ENCODE data around the gene NR2C2. TPM values are rescaled to one million over a fixed set of nuclear protein-coding genes. Genes with fewer than 3 reads are reported as not detected.

Gene NR2C2
- polyA plus RNA-seq, 1 donor (not counting 4 experiments of a cell fraction or from before 2014, with no cell fraction given): 9.4 TPM

DNA sequence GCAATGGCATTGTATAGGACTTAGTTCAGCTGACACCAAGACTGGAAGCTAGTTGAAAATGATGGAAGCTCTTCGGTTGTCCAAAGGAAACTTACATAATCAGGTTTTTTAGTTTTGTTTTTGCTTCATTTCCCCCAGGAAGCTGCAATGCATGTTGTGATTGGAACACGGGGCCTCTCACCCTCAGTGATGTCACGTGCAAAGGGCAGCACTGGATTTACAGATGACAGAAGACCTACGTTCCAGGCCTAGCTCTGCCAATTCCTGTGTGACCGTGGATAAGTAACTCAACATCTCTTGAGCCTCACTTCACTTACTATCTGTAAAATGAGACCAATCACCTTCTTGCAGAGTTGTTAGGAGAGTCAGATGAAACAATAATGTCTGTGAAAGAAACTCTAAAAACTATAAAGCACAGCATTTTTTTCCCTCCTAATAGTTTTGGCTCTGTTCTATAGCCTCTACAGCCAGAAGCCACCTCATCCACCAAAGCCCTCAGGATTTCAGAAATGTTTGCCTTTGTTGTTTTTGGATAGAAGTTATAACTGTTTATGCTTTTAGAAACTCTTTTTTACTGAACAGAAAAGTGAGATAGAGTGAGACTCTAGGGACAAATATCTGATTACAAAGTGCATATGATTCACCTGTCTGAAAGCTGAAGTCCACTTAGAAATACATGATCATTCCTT, 146.9 kb downstream of the NR2C2 start:
- peaks cover 9 to 20% of the 10 kb centered on the region in 2 experiments for H3K36me3 ChIP-seq (ENCODE audit: control insufficient read depth in 2 of 2, extremely low read depth in 1 of 2, insufficient read depth in 2 of 2, low read length in 2 of 2)
- no peaks in the 10 kb centered on the region for H3K27me3 ChIP-seq (ENCODE audit: control insufficient read depth, extremely low read depth, insufficient read depth, low read length)
- H3K4me1 ChIP-seq (ENCODE audit: control insufficient read depth, extremely low read depth, insufficient read depth, low read length): peaks cover 8% of the 10 kb centered on the region
- no peak for DNase-seq (ENCODE audit: low read depth, low spot score)
- no peaks in the 10 kb centered on the region for H3K9me3 ChIP-seq (ENCODE audit: control insufficient read depth, low read depth, low read length)
- TF ChIP-seq EZH2 (IDR thresholded peaks at IDR 0.05; ENCODE audit: low read length): no peak
- TF ChIP-seq, protein P1, sequence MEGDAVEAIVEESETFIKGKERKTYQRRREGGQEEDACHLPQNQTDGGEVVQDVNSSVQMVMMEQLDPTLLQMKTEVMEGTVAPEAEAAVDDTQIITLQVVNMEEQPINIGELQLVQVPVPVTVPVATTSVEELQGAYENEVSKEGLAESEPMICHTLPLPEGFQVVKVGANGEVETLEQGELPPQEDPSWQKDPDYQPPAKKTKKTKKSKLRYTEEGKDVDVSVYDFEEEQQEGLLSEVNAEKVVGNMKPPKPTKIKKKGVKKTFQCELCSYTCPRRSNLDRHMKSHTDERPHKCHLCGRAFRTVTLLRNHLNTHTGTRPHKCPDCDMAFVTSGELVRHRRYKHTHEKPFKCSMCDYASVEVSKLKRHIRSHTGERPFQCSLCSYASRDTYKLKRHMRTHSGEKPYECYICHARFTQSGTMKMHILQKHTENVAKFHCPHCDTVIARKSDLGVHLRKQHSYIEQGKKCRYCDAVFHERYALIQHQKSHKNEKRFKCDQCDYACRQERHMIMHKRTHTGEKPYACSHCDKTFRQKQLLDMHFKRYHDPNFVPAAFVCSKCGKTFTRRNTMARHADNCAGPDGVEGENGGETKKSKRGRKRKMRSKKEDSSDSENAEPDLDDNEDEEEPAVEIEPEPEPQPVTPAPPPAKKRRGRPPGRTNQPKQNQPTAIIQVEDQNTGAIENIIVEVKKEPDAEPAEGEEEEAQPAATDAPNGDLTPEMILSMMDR (optimal IDR thresholded peaks at IDR 0.05 in 1 of 3, IDR thresholded peaks at IDR 0.05 in 1 of 3, conservative IDR thresholded peaks at IDR 0.05 in 1 of 3; ENCODE audit: extremely low read depth in 1 of 3, insufficient read depth in 2 of 3, low read length in 3 of 3): no peak
- H3K4me2 ChIP-seq (ENCODE audit: control insufficient read depth, extremely low read depth, insufficient read depth, low read depth, low read length): no peak overlapping the region
- no peaks in the 10 kb centered on the region for H4K20me1 ChIP-seq (ENCODE audit: control insufficient read depth, extremely low read depth, insufficient read depth, low read length)
- H3K4me3 ChIP-seq (ENCODE audit: control insufficient read depth in 2 of 3, extremely low read depth in 1 of 3, insufficient read depth in 2 of 3, low read depth in 1 of 3, low read length in 3 of 3): no peak overlapping the region
- H3K9me1 ChIP-seq (ENCODE audit: control insufficient read depth, extremely low read depth, insufficient read depth, low read length): no peaks in the 10 kb centered on the region
- H3K27ac ChIP-seq (ENCODE audit: control insufficient read depth, insufficient read depth, low read length): no peak overlapping the region
- peaks cover 22% of the 10 kb centered on the region for H3K79me2 ChIP-seq (ENCODE audit: control insufficient read depth, insufficient read depth, low read length)
- FAIRE-seq: no peak
- dilution Hi-C loops (cut with MboI; ENCODE audit: extremely low pct_ligation_motif_present, low sequenced_read_pairs): no loop called here
- H2AFZ ChIP-seq (ENCODE audit: control insufficient read depth, low read length): no peak overlapping the region
- no peak overlapping the region for H3K9ac ChIP-seq (ENCODE audit: control insufficient read depth, extremely low read depth, insufficient read depth, low read length)

DNA sequence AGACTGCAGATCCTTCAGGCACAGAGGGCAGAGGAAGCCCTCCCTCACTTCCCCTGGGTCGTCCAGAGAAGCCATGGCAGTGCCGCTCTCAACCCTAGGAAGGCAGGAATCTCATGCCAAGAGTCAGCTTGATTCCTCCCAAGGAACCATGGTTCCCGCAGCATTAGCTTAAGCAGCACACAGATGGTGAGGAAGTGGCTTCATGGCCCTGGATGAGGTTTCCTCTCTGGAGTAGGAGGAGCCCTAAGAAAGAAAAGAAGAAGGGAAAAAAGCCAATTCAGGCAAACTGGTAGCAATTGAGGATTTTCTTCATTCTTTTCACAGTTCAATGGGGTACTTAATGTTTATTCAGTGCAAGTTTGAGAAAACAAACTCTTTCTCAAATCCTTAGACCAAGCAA, 148.7 kb downstream of the NR2C2 start:
- Histone ChIP-seq H3K9me3 (ENCODE audit: control insufficient read depth, low read depth, low read length) (no peaks in the 10 kb centered on the region), H3K27me3 (ENCODE audit: control insufficient read depth, extremely low read depth, insufficient read depth, low read length) (no peaks in the 10 kb centered on the region), H3K4me3 (ENCODE audit: control insufficient read depth in 2 of 3, extremely low read depth in 1 of 3, insufficient read depth in 2 of 3, low read depth in 1 of 3, low read length in 3 of 3) (no peak overlapping the region), H3K9me1 (ENCODE audit: control insufficient read depth, extremely low read depth, insufficient read depth, low read length) (no peaks in the 10 kb centered on the region), H4K20me1 (ENCODE audit: control insufficient read depth, extremely low read depth, insufficient read depth, low read length) (no peaks in the 10 kb centered on the region), H2AFZ (ENCODE audit: control insufficient read depth, low read length) (no peak overlapping the region), H3K36me3 (ENCODE audit: control insufficient read depth in 2 of 2, extremely low read depth in 1 of 2, insufficient read depth in 2 of 2, low read length in 2 of 2) (peaks cover 6 to 15% of the 10 kb centered on the region in 2 experiments), H3K9ac (ENCODE audit: control insufficient read depth, extremely low read depth, insufficient read depth, low read length) (no peak overlapping the region), H3K4me1 (ENCODE audit: control insufficient read depth, extremely low read depth, insufficient read depth, low read length) (peaks cover 12% of the 10 kb centered on the region), H3K79me2 (ENCODE audit: control insufficient read depth, insufficient read depth, low read length) (peaks cover 22% of the 10 kb centered on the region), H3K4me2 (ENCODE audit: control insufficient read depth, extremely low read depth, insufficient read depth, low read depth, low read length) (no peak overlapping the region), H3K27ac (ENCODE audit: control insufficient read depth, insufficient read depth, low read length) (no peak overlapping the region)
- DNase-seq (ENCODE audit: low read depth, low spot score): no peak
- dilution Hi-C loops (cut with MboI; ENCODE audit: extremely low pct_ligation_motif_present, low sequenced_read_pairs): no loop called here
- TF ChIP-seq EZH2 (IDR thresholded peaks at IDR 0.05; ENCODE audit: low read length): no peak
- TF ChIP-seq, protein P1 (optimal IDR thresholded peaks at IDR 0.05 in 1 of 3, IDR thresholded peaks at IDR 0.05 in 1 of 3, conservative IDR thresholded peaks at IDR 0.05 in 1 of 3; ENCODE audit: extremely low read depth in 1 of 3, insufficient read depth in 2 of 3, low read length in 3 of 3): no peak
- no peak for FAIRE-seq

Measured in keratinocyte (primary cell).